GM23338 (cell line): ENCODE results near the gene EFR3B. TPM values are rescaled to one million over a fixed set of nuclear protein-coding genes. Genes with fewer than 3 reads are reported as not detected.
A peak's percentile ranks its signal among the peaks of the same experiment; 100 is the strongest.

ENCODE experiments used
- ATAC-seq: fragments of 200-7000 bp; cut with Tn5 transposase; 3 replicates; pipeline ENCODE4 v1.9.1; 2020
- DNase-seq: peaks from one replicate; pipeline ENCODE4 v3.0.0-alpha.2; 2015; ENCODE audit warnings: low spot score
- H2AFZ ChIP-seq: fragments of 200-600 bp; sonication (generic); 2 replicates; pipeline ENCODE4 v1.8.0; 2016; ENCODE audit warnings: antibody characterized with exemption, mild to moderate bottlenecking, moderate library complexity
- H3F3A ChIP-seq: fragments of 200-600 bp; sonication (generic); replicated peaks from 2 replicates; pipeline ENCODE4 v1.8.0; 2017; ENCODE audit warnings: antibody characterized with exemption, mixed run types, low read depth
- H3K27ac ChIP-seq: fragments of 200-600 bp; sonication (generic); 2 replicates; pipeline ENCODE4 v1.6.1; 2016; ENCODE audit warnings: low read depth
- H3K27me3 ChIP-seq: fragments of 200-600 bp; sonication (generic); 2 replicates; pipeline ENCODE4 v1.8.0; 2016; ENCODE audit warnings: mild to moderate bottlenecking, mixed run types, moderate library complexity; ENCODE audit not compliant: insufficient read depth
- H3K36me3 ChIP-seq: fragments of 200-600 bp; sonication (generic); 2 replicates; pipeline ENCODE4 v1.8.0; 2016; ENCODE audit warnings: mild to moderate bottlenecking; ENCODE audit not compliant: insufficient read depth
- H3K4me1 ChIP-seq: fragments of 200-600 bp; sonication (generic); 2 replicates; pipeline ENCODE4 v1.8.0; 2016; ENCODE audit warnings: mild to moderate bottlenecking, moderate library complexity; ENCODE audit not compliant: insufficient read depth
- H3K4me2 ChIP-seq: fragments of 200-600 bp; sonication (generic); 2 replicates; pipeline ENCODE4 v1.7.1; 2017; ENCODE audit warnings: mixed run types
- H3K4me3 ChIP-seq: fragments of 200-600 bp; sonication (generic); 2 replicates; pipeline ENCODE4 v1.6.1; 2016; ENCODE audit warnings: mixed run types
- H3K79me2 ChIP-seq: fragments of 200-600 bp; sonication (generic); replicated peaks from 2 replicates; pipeline ENCODE4 v1.8.0; 2017; ENCODE audit warnings: mild to moderate bottlenecking; ENCODE audit not compliant: insufficient read depth
- H3K9me2 ChIP-seq: fragments of 200-600 bp; sonication (generic); 2 replicates; pipeline ENCODE4 v1.8.0; 2017; ENCODE audit not compliant: insufficient read depth
- H4K20me1 ChIP-seq: fragments of 200-600 bp; sonication (generic); replicated peaks from 2 replicates; pipeline ENCODE4 v1.8.0; 2017; ENCODE audit warnings: mild to moderate bottlenecking; ENCODE audit not compliant: insufficient read depth
- H3K27ac Mint-ChIP-seq: 2 replicates; pipeline ENCODE4 v1.8.0; 2020; ENCODE audit warnings: inconsistent platforms, mild to moderate bottlenecking, moderate library complexity, mixed read lengths
- H3K27me3 Mint-ChIP-seq: 3 replicates; pipeline ENCODE4 v1.8.0; 2022; ENCODE audit warnings: low read depth, mild to moderate bottlenecking, moderate library complexity, mixed read lengths, inconsistent platforms; ENCODE audit not compliant: insufficient read depth, poor library complexity
- H3K36me3 Mint-ChIP-seq: 3 replicates; pipeline ENCODE4 v1.8.0; 2021; ENCODE audit warnings: low read depth, mild to moderate bottlenecking, inconsistent platforms, moderate library complexity, mixed read lengths
- H3K4me1 Mint-ChIP-seq: 3 replicates; pipeline ENCODE4 v1.8.0; 2020; ENCODE audit warnings: mild to moderate bottlenecking, inconsistent platforms, mixed read lengths
- H3K4me3 Mint-ChIP-seq: 3 replicates; pipeline ENCODE4 v1.8.0; 2021; ENCODE audit warnings: moderate library complexity, mild to moderate bottlenecking, inconsistent platforms, mixed read lengths
- H3K9me3 Mint-ChIP-seq: 3 replicates; pipeline ENCODE4 v1.8.0; 2020; ENCODE audit warnings: moderate library complexity, mild to moderate bottlenecking, inconsistent platforms, mixed read lengths
- CREB1 ChIP-seq: fragments of 250-450 bp; sonication (Bioruptor Pico); IDR thresholded peaks from 2 replicates; pipeline ENCODE4 v1.5.0; 2020; ENCODE audit warnings: low read depth, mild to moderate bottlenecking, moderate library complexity
- CTCF ChIP-seq, 2 experiments: fragments of 200-600 bp in 1 of 2; sonication (generic) in 1 of 2; conservative IDR thresholded peaks; 2 replicates each; pipeline versions ENCODE4 v1.5.1 to v1.6.1; 2016 to 2017; ENCODE audit warnings: antibody characterized with exemption in 2 of 2, low read depth in 2 of 2, mild to moderate bottlenecking in 2 of 2, moderate library complexity in 1 of 2
- EZH2 ChIP-seq: fragments of 200-600 bp; sonication (generic); IDR thresholded peaks from one replicate; pipeline ENCODE4 v1.8.0; 2017; ENCODE audit warnings: antibody characterized with exemption, mild to moderate bottlenecking, low read depth; ENCODE audit not compliant: unreplicated experiment
- EZH2phosphoT487 ChIP-seq: fragments of 200-600 bp; sonication (generic); IDR thresholded peaks from one replicate; pipeline ENCODE4 v1.8.1; 2018; ENCODE audit warnings: antibody characterized with exemption; ENCODE audit not compliant: unreplicated experiment
- JUNB ChIP-seq: IDR thresholded peaks from one replicate; pipeline ENCODE4 v1.6.1; 2016; ENCODE audit warnings: antibody characterized with exemption; ENCODE audit not compliant: unreplicated experiment
- NANOG ChIP-seq: IDR thresholded peaks from 2 replicates; pipeline ENCODE4 v1.6.1; 2016; ENCODE audit warnings: antibody characterized with exemption, borderline replicate concordance
- POLR2AphosphoS5 ChIP-seq: IDR thresholded peaks from 2 replicates; pipeline ENCODE4 v1.6.1; 2016; ENCODE audit warnings: antibody characterized with exemption, low read depth
- STAT1 ChIP-seq: IDR thresholded peaks from one replicate; pipeline ENCODE4 v1.6.1; 2016; ENCODE audit warnings: antibody characterized with exemption; ENCODE audit not compliant: unreplicated experiment
- ZNF114 ChIP-seq: fragments of 250-450 bp; sonication (Bioruptor Pico); IDR thresholded peaks from 2 replicates; pipeline ENCODE4 v1.5.0; 2020; ENCODE audit warnings: mild to moderate bottlenecking, moderate library complexity
- ZNF462 ChIP-seq: fragments of 250-450 bp; sonication (Bioruptor Pico); IDR thresholded peaks from 2 replicates; pipeline ENCODE4 v1.5.0; 2020; ENCODE audit warnings: mild to moderate bottlenecking, moderate library complexity
- polyA plus RNA-seq: library from polyadenylated mRNA; unstranded; fragments of >200 nt; fragmentation: Nextera tagmentation; extraction: Ambion mirVana; gene quantifications from 2 replicates; pipeline ENCODE4 v1.2.1, GENCODE V29; 2016
- total RNA-seq: library from RNA; depleted of rRNA; stranded (reverse); fragments of >200 nt; shearing (Covaris generic); gene quantifications from 2 replicates; pipeline ENCODE4 v1.2.3, GENCODE V29; 2014
- TF ChIP-seq, protein P1 (sequence below): IDR thresholded peaks from one replicate; pipeline ENCODE4 v1.6.1; 2018; ENCODE audit warnings: antibody characterized with exemption; ENCODE audit not compliant: unreplicated experiment

EFR3B gene
- total and polyA plus RNA-seq, 2 experiments from 2014 or later, result 3.3 to 10.7 TPM

DNA sequence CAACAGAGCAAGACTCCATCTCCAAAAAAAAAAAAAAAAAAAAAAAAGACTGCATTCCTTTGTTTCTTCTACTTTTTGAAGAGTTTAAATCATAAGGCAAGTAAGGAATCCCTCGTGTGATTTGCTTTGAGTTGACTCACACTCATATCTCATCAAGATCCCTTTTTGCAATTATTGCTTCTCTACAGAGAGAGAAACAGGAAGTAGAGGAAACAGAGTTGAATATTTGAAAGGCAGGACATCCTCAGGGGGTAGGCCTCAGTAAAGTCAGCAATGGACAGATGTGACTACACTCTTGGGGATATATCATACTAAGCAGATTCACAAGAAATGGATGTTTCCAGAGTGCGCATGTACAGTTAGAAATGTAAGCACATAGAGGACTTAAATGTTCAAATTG, 11.2 kb upstream of the EFR3B start:
- no peaks in the 10 kb centered on the region for H3F3A ChIP-seq
- no peaks in the 10 kb centered on the region for H4K20me1 ChIP-seq
- no peaks in the 10 kb centered on the region for H3K9me2 ChIP-seq
- H3K36me3 ChIP-seq, result no peaks in the 10 kb centered on the region
- H3K9me3 Mint-ChIP-seq, result no peaks in the 10 kb centered on the region
- H3K79me2 ChIP-seq, result no peaks in the 10 kb centered on the region
- H3K4me2 ChIP-seq, result no peak overlapping the region
- no peak for DNase-seq
- peaks cover 5% of the 10 kb centered on the region for H3K27me3 Mint-ChIP-seq
- no peak overlapping the region; the same call in 1 of the 2 replicates for H3K27ac ChIP-seq
- no peak overlapping the region for H3K4me3 Mint-ChIP-seq
- H2AFZ ChIP-seq, result no peak overlapping the region
- no peaks in the 10 kb centered on the region for H3K4me1 ChIP-seq
- TF ChIP-seq STAT1 (no peak), JUNB (no peak), CTCF (conservative IDR thresholded peaks at IDR 0.05; ENCODE audit: low read depth in 2 of 2) (no peak)
- no peak overlapping the region for H3K4me3 ChIP-seq
- 0 out of 3 replicates have a peak, but pooled peaks cover 3% of the 10 kb centered on the region for H3K4me1 Mint-ChIP-seq
- no peak overlapping the region for H3K27ac Mint-ChIP-seq
- H3K27me3 ChIP-seq, result no peaks in the 10 kb centered on the region
- ATAC-seq, result no peak
- H3K36me3 Mint-ChIP-seq, result no peaks in the 10 kb centered on the region

GRCh38 chr2:25032094-25032493, 9.8 kb upstream of the EFR3B start:
- DNase-seq (no peak), ATAC-seq (no peak)
- no peaks in the 10 kb centered on the region for H3K27me3 ChIP-seq
- H3K9me2 ChIP-seq, result no peaks in the 10 kb centered on the region
- no peaks in the 10 kb centered on the region for H4K20me1 ChIP-seq
- H3K4me2 ChIP-seq, result no peak overlapping the region
- H3K4me1 ChIP-seq, result no peaks in the 10 kb centered on the region
- H3K9me3 Mint-ChIP-seq, result no peaks in the 10 kb centered on the region
- H3K4me3 Mint-ChIP-seq, result no peak overlapping the region
- H3K79me2 ChIP-seq, result no peaks in the 10 kb centered on the region
- no peaks in the 10 kb centered on the region for H3K36me3 ChIP-seq
- H3K27ac Mint-ChIP-seq, result peak overlapping the region; percentile 11; the same call in 1 of the 2 replicates
- no peak overlapping the region for H3K4me3 ChIP-seq
- H2AFZ ChIP-seq, result no peak overlapping the region
- H3K27me3 Mint-ChIP-seq, result peaks cover 5% of the 10 kb centered on the region
- H3K36me3 Mint-ChIP-seq, result no peaks in the 10 kb centered on the region
- H3F3A ChIP-seq, result no peaks in the 10 kb centered on the region
- H3K4me1 Mint-ChIP-seq, result 0 out of 3 replicates have a peak, but pooled peaks cover 3% of the 10 kb centered on the region
- no peak overlapping the region for H3K27ac ChIP-seq
- TF ChIP-seq CREB1 (CRISPR knock-in tag), result no peak
- TF ChIP-seq, protein P1, sequence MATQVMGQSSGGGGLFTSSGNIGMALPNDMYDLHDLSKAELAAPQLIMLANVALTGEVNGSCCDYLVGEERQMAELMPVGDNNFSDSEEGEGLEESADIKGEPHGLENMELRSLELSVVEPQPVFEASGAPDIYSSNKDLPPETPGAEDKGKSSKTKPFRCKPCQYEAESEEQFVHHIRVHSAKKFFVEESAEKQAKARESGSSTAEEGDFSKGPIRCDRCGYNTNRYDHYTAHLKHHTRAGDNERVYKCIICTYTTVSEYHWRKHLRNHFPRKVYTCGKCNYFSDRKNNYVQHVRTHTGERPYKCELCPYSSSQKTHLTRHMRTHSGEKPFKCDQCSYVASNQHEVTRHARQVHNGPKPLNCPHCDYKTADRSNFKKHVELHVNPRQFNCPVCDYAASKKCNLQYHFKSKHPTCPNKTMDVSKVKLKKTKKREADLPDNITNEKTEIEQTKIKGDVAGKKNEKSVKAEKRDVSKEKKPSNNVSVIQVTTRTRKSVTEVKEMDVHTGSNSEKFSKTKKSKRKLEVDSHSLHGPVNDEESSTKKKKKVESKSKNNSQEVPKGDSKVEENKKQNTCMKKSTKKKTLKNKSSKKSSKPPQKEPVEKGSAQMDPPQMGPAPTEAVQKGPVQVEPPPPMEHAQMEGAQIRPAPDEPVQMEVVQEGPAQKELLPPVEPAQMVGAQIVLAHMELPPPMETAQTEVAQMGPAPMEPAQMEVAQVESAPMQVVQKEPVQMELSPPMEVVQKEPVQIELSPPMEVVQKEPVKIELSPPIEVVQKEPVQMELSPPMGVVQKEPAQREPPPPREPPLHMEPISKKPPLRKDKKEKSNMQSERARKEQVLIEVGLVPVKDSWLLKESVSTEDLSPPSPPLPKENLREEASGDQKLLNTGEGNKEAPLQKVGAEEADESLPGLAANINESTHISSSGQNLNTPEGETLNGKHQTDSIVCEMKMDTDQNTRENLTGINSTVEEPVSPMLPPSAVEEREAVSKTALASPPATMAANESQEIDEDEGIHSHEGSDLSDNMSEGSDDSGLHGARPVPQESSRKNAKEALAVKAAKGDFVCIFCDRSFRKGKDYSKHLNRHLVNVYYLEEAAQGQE, result no peak
- TF ChIP-seq EZH2, result no peak
- TF ChIP-seq STAT1, result no peak
- no peak for TF ChIP-seq POLR2AphosphoS5
- no peak for TF ChIP-seq EZH2phosphoT487
- no peak for TF ChIP-seq JUNB
- no peak for TF ChIP-seq ZNF114
- no peak for TF ChIP-seq NANOG
- TF ChIP-seq ZNF462, result no peak
